ACC112 (cell line): ENCODE measurements around the gene MTFMT.

Experiments
- H2AFZ ChIP-seq: fragments of 200-600 bp; sonication (generic); one replicate; pipeline ENCODE4 v1.6.0; 2017; ENCODE audit warnings: antibody characterized with exemption, low read length; ENCODE audit not compliant: unreplicated experiment
- H3K27ac ChIP-seq: fragments of 200-600 bp; sonication (generic); 2 replicates; pipeline ENCODE4 v1.5.1; 2014; ENCODE audit warnings: low read depth, mild to moderate bottlenecking, antibody characterized with exemption, low read length, moderate library complexity
- H3K27me3 ChIP-seq: fragments of 200-600 bp; sonication (generic); 2 replicates; pipeline ENCODE4 v1.6.1; 2014; ENCODE audit warnings: mild to moderate bottlenecking, antibody characterized with exemption, low read length, moderate library complexity, mixed read lengths; ENCODE audit not compliant: insufficient read depth
- H3K36me3 ChIP-seq: fragments of 200-600 bp; sonication (generic); 2 replicates; pipeline ENCODE4 v1.6.1; 2016; ENCODE audit warnings: mild to moderate bottlenecking, antibody characterized with exemption, low read length, moderate library complexity, mixed read lengths; ENCODE audit not compliant: insufficient read depth
- H3K4me1 ChIP-seq: fragments of 200-600 bp; sonication (generic); one replicate; pipeline ENCODE4 v1.6.1; 2016; ENCODE audit warnings: low read length, mixed read lengths; ENCODE audit not compliant: insufficient read depth, unreplicated experiment, control insufficient read depth
- H3K4me3 ChIP-seq: fragments of 200-600 bp; sonication (generic); 2 replicates; pipeline ENCODE4 v1.5.1; 2014; ENCODE audit warnings: mild to moderate bottlenecking, low read depth, low read length
- H3K79me2 ChIP-seq: fragments of 200-600 bp; sonication (generic); one replicate; pipeline ENCODE4 v1.6.0; 2016; ENCODE audit warnings: low read length; ENCODE audit not compliant: control insufficient read depth, unreplicated experiment, insufficient read depth

The MTFMT gene

GRCh38 chr15:64985366-64986033 lies 43.9 kb downstream of the MTFMT start:
- peak overlapping the region; percentile 50; the same call in 1 of the 2 replicates for H3K4me3 ChIP-seq
- 0 out of 2 replicates have a peak, but pooled peaks cover 3% of the 10 kb centered on the region for H3K36me3 ChIP-seq
- H3K79me2 ChIP-seq = peaks cover 33% of the 10 kb centered on the region
- H2AFZ ChIP-seq = no peak overlapping the region
- peak overlapping the region; percentile 68 for H3K27ac ChIP-seq
- peaks cover 26% of the 10 kb centered on the region for H3K4me1 ChIP-seq
- no peaks in the 10 kb centered on the region for H3K27me3 ChIP-seq

GRCh38 chr15:64982472-64982871 lies 47.0 kb downstream of the MTFMT start:
- H3K4me1 ChIP-seq = peaks cover 25% of the 10 kb centered on the region
- peaks cover 21% of the 10 kb centered on the region for H3K79me2 ChIP-seq
- H3K4me3 ChIP-seq = no peak overlapping the region
- H3K27me3 ChIP-seq = no peaks in the 10 kb centered on the region
- H3K27ac ChIP-seq = no peak overlapping the region
- H3K36me3 ChIP-seq = peaks cover 16% of the 10 kb centered on the region; the same call in 1 of the 2 replicates
- H2AFZ ChIP-seq = no peak overlapping the region

GRCh38 chr15:64981812-64982431 lies 47.5 kb downstream of the MTFMT start:
- Histone ChIP-seq H3K27me3 (no peaks in the 10 kb centered on the region), H3K27ac (no peak overlapping the region), H3K4me3 (peak overlapping the region; percentile 31), H3K79me2 (peaks cover 16% of the 10 kb centered on the region), H2AFZ (no peak overlapping the region), H3K4me1 (peaks cover 21% of the 10 kb centered on the region), H3K36me3 (peaks cover 16% of the 10 kb centered on the region; the same call in 1 of the 2 replicates)

GRCh38 chr15:64979252-64979710 lies 50.2 kb downstream of the MTFMT start:
- H3K4me1 ChIP-seq = peaks cover 6% of the 10 kb centered on the region
- H3K27me3 ChIP-seq = no peaks in the 10 kb centered on the region
- H3K79me2 ChIP-seq = peaks cover 3% of the 10 kb centered on the region
- no peak overlapping the region for H2AFZ ChIP-seq
- H3K27ac ChIP-seq = no peak overlapping the region
- H3K4me3 ChIP-seq = no peak overlapping the region
- peaks cover 25% of the 10 kb centered on the region for H3K36me3 ChIP-seq

- no peak overlapping the region for H3K4me3 ChIP-seq
- peaks cover 29% of the 10 kb centered on the region for H3K36me3 ChIP-seq
- H3K27ac ChIP-seq = no peak overlapping the region
- no peaks in the 10 kb centered on the region for H3K79me2 ChIP-seq
- no peak overlapping the region for H2AFZ ChIP-seq
- H3K4me1 ChIP-seq = no peaks in the 10 kb centered on the region
- no peaks in the 10 kb centered on the region for H3K27me3 ChIP-seq
Measured at GRCh38 chr15:64975390-64975789, 54.0 kb downstream of the MTFMT start.

GRCh38 chr15:64970698-64971097 lies 58.7 kb downstream of the MTFMT start:
- no peaks in the 10 kb centered on the region for H3K79me2 ChIP-seq
- no peak overlapping the region for H2AFZ ChIP-seq
- no peaks in the 10 kb centered on the region for H3K27me3 ChIP-seq
- peaks cover 38% of the 10 kb centered on the region for H3K36me3 ChIP-seq
- no peak overlapping the region for H3K27ac ChIP-seq
- H3K4me1 ChIP-seq = no peaks in the 10 kb centered on the region
- H3K4me3 ChIP-seq = no peak overlapping the region

GRCh38 chr15:64969401-64969800 lies 60.0 kb downstream of the MTFMT start:
- H3K79me2 ChIP-seq = no peaks in the 10 kb centered on the region
- H3K27ac ChIP-seq = no peak overlapping the region
- H3K27me3 ChIP-seq = no peaks in the 10 kb centered on the region
- no peaks in the 10 kb centered on the region for H3K4me1 ChIP-seq
- H3K4me3 ChIP-seq = no peak overlapping the region
- peaks cover 39% of the 10 kb centered on the region for H3K36me3 ChIP-seq
- no peak overlapping the region for H2AFZ ChIP-seq

GRCh38 chr15:64961013-64961412 lies 68.4 kb downstream of the MTFMT start:
- H3K27ac ChIP-seq = no peak overlapping the region
- no peaks in the 10 kb centered on the region for H3K27me3 ChIP-seq
- H3K36me3 ChIP-seq = peaks cover 57% of the 10 kb centered on the region
- H3K4me1 ChIP-seq = no peaks in the 10 kb centered on the region
- H3K79me2 ChIP-seq = no peaks in the 10 kb centered on the region
- H2AFZ ChIP-seq = no peak overlapping the region
- H3K4me3 ChIP-seq = no peak overlapping the region

- Histone ChIP-seq H3K4me3 (no peak overlapping the region), H3K36me3 (peaks cover 62% of the 10 kb centered on the region), H3K27ac (no peak overlapping the region), H2AFZ (no peak overlapping the region), H3K27me3 (no peaks in the 10 kb centered on the region), H3K79me2 (no peaks in the 10 kb centered on the region), H3K4me1 (no peaks in the 10 kb centered on the region)
Measured at GRCh38 chr15:64960153-64960552, 69.3 kb downstream of the MTFMT start.

- H3K36me3 ChIP-seq = peaks cover 58% of the 10 kb centered on the region
- H3K27ac ChIP-seq = no peak overlapping the region
Measured at GRCh38 chr15:64959128-64959527, 70.3 kb downstream of the MTFMT start.

GRCh38 chr15:64954395-64954794 lies 75.0 kb downstream of the MTFMT start:
- Histone ChIP-seq H3K27ac (no peak overlapping the region), H2AFZ (no peak overlapping the region), H3K79me2 (no peaks in the 10 kb centered on the region), H3K36me3 (peaks cover 35% of the 10 kb centered on the region), H3K4me1 (no peaks in the 10 kb centered on the region), H3K4me3 (no peak overlapping the region), H3K27me3 (no peaks in the 10 kb centered on the region)

More at GRCh38 chr15:64959128-64959527, 70.3 kb downstream of the MTFMT start:
- H3K4me3 ChIP-seq = no peak overlapping the region
- no peaks in the 10 kb centered on the region for H3K79me2 ChIP-seq
- no peaks in the 10 kb centered on the region for H3K4me1 ChIP-seq
- H2AFZ ChIP-seq = no peak overlapping the region
- no peaks in the 10 kb centered on the region for H3K27me3 ChIP-seq
